GM15510 (cell line): ENCODE measurements around the gene FZD10.

Experiments
- POLR2A ChIP-seq: IDR thresholded peaks from 3 replicates; pipeline ENCODE4 v1.6.1; 2011; ENCODE audit warnings: borderline replicate concordance; ENCODE audit not compliant: insufficient read length; ENCODE audit errors: extremely low read depth

Gene FZD10

DNA sequence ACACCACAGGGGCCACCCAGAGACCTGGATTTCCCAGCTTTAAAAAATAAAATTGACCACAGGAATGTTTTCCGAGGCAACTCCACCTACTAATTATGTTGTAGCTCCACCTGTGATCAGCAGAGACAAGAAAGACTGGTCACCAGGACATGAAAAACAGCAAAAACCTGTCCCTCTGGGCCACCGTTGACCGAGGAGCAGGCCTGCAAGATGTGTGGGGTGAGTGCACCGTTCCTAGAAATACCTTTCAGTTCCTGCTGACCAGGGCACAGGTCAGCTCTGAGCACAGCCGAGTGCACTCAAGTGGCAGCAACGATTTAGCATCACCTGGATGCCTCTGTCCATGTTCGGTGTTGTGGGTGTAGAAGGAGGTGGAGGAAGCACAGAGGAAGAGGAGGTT lies 16.9 kb downstream of the FZD10 start:
- no peak for TF ChIP-seq POLR2A

DNA sequence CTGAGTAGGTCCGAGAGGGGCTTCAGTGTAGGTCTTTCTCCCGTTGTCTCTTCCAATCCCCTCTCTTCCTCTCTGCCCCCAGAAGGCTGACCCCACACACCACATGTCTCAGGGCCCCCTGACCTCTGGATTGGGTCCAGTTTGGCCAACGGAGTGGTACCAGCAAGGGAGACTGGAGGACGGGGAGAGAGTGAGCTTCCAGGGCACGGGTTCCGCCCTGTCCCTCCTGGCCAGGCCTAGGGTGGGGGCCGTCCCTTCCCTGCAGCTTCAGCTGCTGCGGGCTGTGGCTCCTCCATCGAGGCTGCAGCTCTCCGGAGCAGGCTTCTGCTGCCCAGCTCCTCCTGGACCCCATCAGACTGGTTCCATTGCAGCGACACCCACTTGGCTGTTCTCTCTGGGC lies 17.4 kb downstream of the FZD10 start:
- no peak for TF ChIP-seq POLR2A

- no peak for TF ChIP-seq POLR2A
Observed at GRCh38 chr12:130181211-130181610, 18.9 kb downstream of the FZD10 start.

- no peak for TF ChIP-seq POLR2A
Observed at GRCh38 chr12:130183585-130184370, 21.5 kb downstream of the FZD10 start.

GRCh38 chr12:130184404-130185090 lies 22.3 kb downstream of the FZD10 start:
- no peak for TF ChIP-seq POLR2A

- no peak for TF ChIP-seq POLR2A
Observed at GRCh38 chr12:130185455-130186391, 23.5 kb downstream of the FZD10 start.

DNA sequence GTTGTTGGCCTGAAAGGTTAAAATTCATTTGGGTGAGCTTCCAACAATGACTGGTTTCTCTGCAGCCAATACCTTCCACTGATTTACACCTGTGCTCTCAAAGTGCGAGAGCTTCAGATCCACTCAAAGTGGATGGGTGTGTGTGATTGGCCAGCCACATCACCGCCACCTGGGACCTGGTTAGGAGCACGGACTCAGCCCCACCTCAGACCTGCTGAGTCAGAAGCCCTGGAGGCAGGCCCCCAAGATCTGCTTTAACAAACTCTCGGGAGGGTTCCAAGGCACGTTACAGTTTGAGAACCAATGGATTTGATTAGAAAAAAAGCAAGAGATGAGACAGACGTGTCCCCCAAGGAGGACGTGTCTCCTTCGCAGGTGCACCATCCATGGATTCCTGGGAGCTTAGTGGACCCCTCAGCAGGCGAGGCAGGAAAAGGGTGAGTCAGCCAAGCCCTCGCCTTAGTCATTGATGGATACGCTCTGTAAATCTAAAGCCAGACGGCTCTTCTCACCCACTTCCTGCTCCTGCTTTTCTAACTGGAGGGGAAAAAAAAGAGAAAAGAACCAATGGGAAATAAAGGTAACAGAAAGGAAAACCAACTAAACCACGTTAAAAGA lies 24.5 kb downstream of the FZD10 start:
- no peak for TF ChIP-seq POLR2A

DNA sequence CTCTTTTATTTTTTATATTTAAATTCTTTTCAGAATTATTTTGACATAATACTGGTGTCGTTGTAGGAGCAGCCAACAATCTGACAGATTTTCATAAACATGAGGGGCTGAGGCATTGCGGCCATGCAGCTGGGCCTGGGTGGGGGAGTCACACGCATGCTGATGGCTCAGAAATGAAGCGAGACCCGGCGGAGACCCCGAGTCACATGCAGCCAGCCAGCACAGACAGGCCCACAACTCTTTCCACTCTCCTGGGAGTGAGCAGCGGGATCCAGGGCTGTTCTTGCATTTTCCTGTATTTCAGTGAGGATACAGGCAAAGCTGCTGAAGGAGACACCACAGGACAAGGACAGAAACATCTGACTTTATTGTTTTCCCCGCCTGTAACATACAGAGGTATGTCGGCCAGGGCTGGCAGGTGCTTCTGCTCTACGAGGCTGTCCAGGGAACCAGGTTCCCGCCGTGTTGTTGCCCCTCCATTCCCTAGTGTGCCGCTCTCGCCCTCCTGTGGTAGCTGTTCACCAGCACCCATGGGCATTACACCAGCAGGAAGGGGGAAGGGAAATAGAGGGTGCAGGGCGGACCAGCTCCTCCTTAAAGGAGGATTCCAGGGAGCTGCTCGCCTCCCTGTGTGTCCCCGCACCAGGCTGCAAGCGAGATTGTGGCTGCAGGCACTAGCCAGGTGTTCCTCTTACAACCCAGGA lies 30.5 kb downstream of the FZD10 start:
- no peak for TF ChIP-seq POLR2A

DNA sequence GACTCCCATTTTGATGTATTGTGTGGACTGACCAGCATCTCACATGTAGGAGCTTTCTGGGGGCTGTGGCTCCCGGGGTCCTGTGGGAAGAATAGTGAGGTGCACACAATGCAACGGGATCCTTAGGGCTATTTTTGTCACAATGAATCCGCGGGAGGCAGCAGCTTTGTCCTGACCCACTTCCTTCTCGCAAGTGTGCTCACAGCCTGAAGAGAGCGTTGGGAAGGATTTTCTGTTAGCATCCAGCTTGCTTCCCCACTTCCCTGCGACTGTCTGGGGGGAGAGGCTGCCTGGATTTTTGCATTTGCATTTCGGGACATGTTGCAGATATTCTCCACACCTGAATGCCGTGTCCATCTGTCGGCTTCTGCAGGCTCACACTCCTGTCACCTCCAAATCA lies 31.9 kb downstream of the FZD10 start:
- no peak for TF ChIP-seq POLR2A

DNA sequence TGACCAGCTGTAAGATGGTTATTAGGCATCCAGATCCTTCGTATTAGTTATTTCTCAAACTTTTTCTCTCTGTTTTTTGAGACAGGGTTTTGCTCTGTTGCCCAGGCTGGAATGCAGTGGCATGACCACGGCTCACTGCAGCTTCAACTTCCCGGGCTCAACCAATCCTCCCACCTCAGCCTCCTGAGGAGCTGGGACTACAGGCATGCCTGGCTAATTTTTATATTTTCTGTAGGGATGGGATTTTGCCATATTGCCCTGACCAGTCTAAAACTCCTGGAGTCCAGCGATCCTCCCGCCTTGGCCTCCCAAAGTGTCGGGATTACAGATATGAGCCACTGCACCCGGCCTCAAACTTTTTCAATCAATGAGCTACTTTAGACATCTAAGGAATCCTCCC lies 33.1 kb downstream of the FZD10 start:
- TF ChIP-seq POLR2A: no peak

- no peak for TF ChIP-seq POLR2A
Observed at GRCh38 chr12:130195776-130196175, 33.5 kb downstream of the FZD10 start.

DNA sequence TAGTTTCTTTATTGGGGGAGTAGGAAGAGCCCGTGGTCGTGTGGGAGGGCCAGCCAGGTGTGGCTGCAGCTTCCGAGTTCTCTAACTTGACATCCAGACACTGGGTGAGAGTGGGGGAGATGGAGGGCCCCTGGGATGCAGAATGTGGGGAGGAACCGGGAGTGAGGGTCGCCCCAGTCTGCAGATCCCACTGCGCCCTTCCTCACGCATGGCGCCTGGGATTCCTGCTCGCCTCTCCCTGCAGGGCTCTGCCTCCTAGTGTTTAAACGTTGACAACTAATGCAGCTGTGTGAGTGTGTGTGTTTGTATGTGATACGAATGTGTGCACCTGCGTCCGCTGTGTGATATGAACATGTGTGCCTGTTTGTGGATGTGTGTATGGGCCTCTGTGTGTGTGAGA lies 34.6 kb downstream of the FZD10 start:
- no peak for TF ChIP-seq POLR2A

DNA sequence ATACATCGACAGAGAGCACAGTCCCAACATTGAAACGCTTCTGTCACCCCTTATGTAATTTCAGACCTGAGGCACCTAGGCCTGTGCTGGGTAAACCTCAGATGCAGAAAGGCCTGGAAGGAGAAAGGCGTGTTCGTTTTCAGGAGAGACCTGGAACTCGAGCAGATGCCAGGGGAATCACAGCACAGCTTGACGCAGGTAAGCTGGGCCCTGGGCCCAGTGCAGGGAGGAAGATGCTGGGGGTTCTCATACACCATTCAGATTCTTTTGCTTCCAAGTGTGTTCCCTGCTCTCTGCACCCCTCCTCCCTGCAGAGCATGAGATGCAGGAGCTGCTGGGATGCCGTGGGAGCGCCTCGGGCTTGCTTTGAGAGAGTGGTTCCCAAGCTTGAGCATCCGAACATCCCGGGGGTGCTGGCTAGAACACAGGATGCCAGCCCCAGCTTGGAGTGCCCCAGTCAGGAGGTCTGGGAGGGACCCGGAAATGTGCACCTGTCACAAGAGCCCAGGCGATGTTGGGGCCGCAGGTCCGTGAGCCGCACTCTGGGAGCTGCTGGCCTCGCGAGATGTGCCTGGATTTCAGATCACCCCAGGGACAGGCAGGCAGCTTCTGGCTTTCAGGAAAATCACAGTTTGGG lies 35.9 kb downstream of the FZD10 start:
- TF ChIP-seq POLR2A: no peak

DNA sequence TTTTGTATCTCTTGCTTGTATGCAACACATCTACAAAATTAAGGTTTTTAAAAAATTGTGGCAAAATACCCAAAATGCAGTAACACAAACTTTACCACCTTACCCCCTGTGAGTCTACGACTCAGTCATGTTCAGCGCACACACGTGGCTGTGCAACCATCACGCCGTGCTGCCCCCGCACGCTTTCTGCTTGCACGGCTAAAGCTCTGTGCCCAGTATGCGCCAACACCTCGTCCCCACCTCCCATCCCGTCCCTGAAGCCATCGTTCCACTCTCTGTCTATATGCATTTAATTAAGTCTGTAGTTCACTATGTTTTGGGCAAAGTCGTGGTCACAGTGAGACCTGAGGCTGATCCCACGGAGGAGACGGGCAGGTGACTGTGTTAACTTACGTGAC lies 36.4 kb downstream of the FZD10 start:
- TF ChIP-seq POLR2A: no peak
